GM18526 (cell line): ENCODE measurements around the gene ACADS.

Experiments
- POLR2A ChIP-seq: IDR thresholded peaks from 3 replicates; pipeline ENCODE4 v1.6.1; 2011; ENCODE audit not compliant: insufficient read length; ENCODE audit errors: extremely low read depth

The ACADS gene

GRCh38 chr12:120775862-120776552, 50.4 kb downstream of the ACADS start:
- no peak for TF ChIP-seq POLR2A

- no peak for TF ChIP-seq POLR2A
These were observed 57.6 kb downstream of the ACADS start for GRCh38 chr12:120783197-120783596.

- no peak for TF ChIP-seq POLR2A
These were observed 59.2 kb downstream of the ACADS start for GRCh38 chr12:120784804-120785203.

DNA sequence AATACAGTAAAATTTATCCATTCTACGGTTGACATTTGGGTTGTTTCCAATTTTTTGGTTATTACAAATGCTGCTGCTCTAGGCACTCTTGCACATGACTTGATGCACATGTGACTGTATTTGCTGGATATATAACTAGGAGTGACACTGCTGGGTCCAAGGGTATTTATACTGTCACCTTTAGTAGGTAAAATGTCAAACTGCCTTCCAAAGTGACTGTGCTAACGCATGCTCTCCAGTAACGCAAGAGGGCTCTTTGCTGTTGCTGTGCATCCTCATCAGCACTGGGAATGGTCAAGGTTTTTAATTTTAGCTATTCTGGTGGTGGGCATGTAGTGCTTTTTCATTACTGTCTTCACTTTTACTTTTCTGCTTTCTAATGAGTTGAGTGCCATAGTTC, 62.3 kb downstream of the ACADS start:
- no peak for TF ChIP-seq POLR2A
